Measurements from ENCODE around the gene GLCCI1. TPM values are rescaled to one million over a fixed set of nuclear protein-coding genes. Genes with fewer than 3 reads are reported as not detected.

The GLCCI1 gene
- total and polyA plus RNA-seq, 2 of the 13 experiments (the other 11 are each of a cell fraction or from before 2014, with no cell fraction given), result 1.3 to 1.7 TPM

DNA sequence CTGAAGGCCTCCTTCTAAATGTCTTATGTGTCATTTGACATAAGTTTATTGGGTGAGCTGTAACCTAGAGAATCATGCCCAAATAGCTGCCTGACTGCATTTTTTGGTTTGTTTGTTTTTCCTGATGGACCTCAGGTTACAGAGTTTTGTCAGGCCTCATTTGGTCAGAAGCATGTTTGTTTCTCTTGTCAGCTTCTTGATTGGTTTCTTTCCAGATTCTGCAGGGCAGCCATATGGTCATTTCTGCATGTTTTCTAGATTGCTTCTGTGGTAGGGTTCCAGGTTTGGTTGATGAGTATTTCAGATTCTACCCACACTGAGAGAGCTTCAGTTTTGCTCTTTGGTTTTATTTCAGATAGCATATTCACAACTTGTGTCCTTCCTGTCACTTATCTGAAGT, 28.0 kb downstream of the GLCCI1 start:
- ATAC-seq, result no peak
- POLR2A ChIA-PET, result no interaction called here
- no peak overlapping the region for H3K4me3 ChIP-seq (replicated peaks in 1 of 3; ENCODE audit: insufficient read depth in 1 of 3, low read depth in 2 of 3, low read length in 3 of 3)

More for the DNA sequence above, 28.0 kb downstream of the GLCCI1 start:
- no peak overlapping the region for H2AFZ ChIP-seq (ENCODE audit: low read length)
- H3K27ac ChIP-seq (ENCODE audit: extremely low read length, insufficient read depth, low read length), result no peak overlapping the region
- FAIRE-seq (peak; percentile 18), DNase-seq (ENCODE audit: low spot score) (peak; percentile 4)
- intact Hi-C loops (cut with micrococcal nuclease; ENCODE audit: unreplicated experiment) (no loop called here), in situ Hi-C loops (cut with HindIII; ENCODE audit: extremely low pct_ligation_motif_present, low pct_unique_long_range_greater_than_20kb) (no loop called here)
- H3K9ac ChIP-seq (ENCODE audit: insufficient read depth, low read depth, low read length), result no peak overlapping the region
- no peaks in the 10 kb centered on the region for H3K27me3 ChIP-seq (ENCODE audit: control insufficient read depth in 1 of 2, insufficient read depth in 2 of 2, low read length in 2 of 2)
- BruUV-seq (replicated peaks), result no TSS peak
- no peaks in the 10 kb centered on the region for H3K36me3 ChIP-seq (replicated peaks in 1 of 2; ENCODE audit: control insufficient read depth in 1 of 2, insufficient read depth in 2 of 2, low read length in 2 of 2)
- no peaks in the 10 kb centered on the region for H3K79me2 ChIP-seq (ENCODE audit: insufficient read depth, low read length)
- H4K20me1 ChIP-seq (ENCODE audit: insufficient read depth, low read length), result no peaks in the 10 kb centered on the region
- no peaks in the 10 kb centered on the region for H3K4me1 ChIP-seq (ENCODE audit: insufficient read depth, low read length)
- CTCF ChIA-PET (ENCODE audit: low intra/inter-chr PET ratio, low total read pairs), result no interaction called here
- H3K4me2 ChIP-seq (ENCODE audit: low read depth, low read length), result no peak overlapping the region
- peaks cover 20% of the 10 kb centered on the region for H3K9me3 ChIP-seq (ENCODE audit: low read length)
- TF ChIP-seq DPF2 (CRISPR knock-in tag; IDR thresholded peaks at IDR 0.05; ENCODE audit: borderline replicate concordance, low read depth), result no peak
- no peak for TF ChIP-seq ZNF546 (CRISPR knock-in tag; conservative IDR thresholded peaks at IDR 0.05)
- TF ChIP-seq, protein P1, sequence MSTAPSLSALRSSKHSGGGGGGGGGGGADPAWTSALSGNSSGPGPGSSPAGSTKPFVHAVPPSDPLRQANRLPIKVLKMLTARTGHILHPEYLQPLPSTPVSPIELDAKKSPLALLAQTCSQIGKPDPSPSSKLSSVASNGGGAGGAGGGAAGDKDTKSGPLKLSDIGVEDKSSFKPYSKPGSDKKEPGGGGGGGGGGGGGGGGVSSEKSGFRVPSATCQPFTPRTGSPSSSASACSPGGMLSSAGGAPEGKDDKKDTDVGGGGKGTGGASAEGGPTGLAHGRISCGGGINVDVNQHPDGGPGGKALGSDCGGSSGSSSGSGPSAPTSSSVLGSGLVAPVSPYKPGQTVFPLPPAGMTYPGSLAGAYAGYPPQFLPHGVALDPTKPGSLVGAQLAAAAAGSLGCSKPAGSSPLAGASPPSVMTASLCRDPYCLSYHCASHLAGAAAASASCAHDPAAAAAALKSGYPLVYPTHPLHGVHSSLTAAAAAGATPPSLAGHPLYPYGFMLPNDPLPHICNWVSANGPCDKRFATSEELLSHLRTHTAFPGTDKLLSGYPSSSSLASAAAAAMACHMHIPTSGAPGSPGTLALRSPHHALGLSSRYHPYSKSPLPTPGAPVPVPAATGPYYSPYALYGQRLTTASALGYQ (CRISPR knock-in tag; IDR thresholded peaks at IDR 0.05), result no peak
- no peak for TF ChIP-seq SIX4 (CRISPR knock-in tag; IDR thresholded peaks at IDR 0.05)
- TF ChIP-seq ZNF260 (CRISPR knock-in tag; IDR thresholded peaks at IDR 0.05; ENCODE audit: borderline replicate concordance, low read depth), result no peak
- no peak for TF ChIP-seq ZNF282 (IDR thresholded peaks at IDR 0.05; ENCODE audit: partially characterized antibody)
- TF ChIP-seq, protein P2, sequence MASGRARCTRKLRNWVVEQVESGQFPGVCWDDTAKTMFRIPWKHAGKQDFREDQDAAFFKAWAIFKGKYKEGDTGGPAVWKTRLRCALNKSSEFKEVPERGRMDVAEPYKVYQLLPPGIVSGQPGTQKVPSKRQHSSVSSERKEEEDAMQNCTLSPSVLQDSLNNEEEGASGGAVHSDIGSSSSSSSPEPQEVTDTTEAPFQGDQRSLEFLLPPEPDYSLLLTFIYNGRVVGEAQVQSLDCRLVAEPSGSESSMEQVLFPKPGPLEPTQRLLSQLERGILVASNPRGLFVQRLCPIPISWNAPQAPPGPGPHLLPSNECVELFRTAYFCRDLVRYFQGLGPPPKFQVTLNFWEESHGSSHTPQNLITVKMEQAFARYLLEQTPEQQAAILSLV (CRISPR knock-in tag; IDR thresholded peaks at IDR 0.05; ENCODE audit: borderline replicate concordance), result no peak
- no peak for TF ChIP-seq SIN3B (IDR thresholded peaks at IDR 0.05; ENCODE audit: low read length)
- TF ChIP-seq ZNF446 (CRISPR knock-in tag; IDR thresholded peaks at IDR 0.05), result no peak
- TF ChIP-seq HMGA1 (CRISPR knock-in tag; conservative IDR thresholded peaks at IDR 0.05), result no peak
- TF ChIP-seq NRL (CRISPR knock-in tag; IDR thresholded peaks at IDR 0.05; ENCODE audit: borderline replicate concordance), result no peak
- no peak for TF ChIP-seq NFYB (CRISPR knock-in tag; IDR thresholded peaks at IDR 0.05)
- TF ChIP-seq, protein P3, sequence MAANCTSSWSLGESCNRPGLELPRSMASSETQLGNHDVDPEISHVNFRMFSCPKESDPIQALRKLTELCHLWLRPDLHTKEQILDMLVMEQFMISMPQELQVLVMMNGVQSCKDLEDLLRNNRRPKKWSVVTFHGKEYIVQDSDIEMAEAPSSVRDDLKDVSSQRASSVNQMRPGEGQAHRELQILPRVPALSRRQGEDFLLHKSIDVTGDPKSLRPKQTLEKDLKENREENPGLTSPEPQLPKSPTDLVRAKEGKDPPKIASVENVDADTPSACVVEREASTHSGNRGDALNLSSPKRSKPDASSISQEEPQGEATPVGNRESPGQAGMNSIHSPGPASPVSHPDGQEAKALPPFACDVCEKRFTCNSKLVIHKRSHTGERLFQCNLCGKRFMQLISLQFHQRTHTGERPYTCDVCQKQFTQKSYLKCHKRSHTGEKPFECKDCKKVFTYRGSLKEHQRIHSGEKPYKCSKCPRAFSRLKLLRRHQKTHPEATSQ (CRISPR knock-in tag; IDR thresholded peaks at IDR 0.05; ENCODE audit: borderline replicate concordance), result no peak
- TF ChIP-seq ZBTB3 (CRISPR knock-in tag; IDR thresholded peaks at IDR 0.05; ENCODE audit: borderline replicate concordance, low read depth), result no peak
- TF ChIP-seq TRIM24 (CRISPR knock-in tag; IDR thresholded peaks at IDR 0.05), result no peak
